Ectodermal cell (in vitro differentiated cells): ENCODE data around the gene GH1.
"Not testable (repeated sequence)": the region's sequence is repeated elsewhere in the genome, so short reads cannot be mapped to it uniquely, and the experiment has no call there.

ENCODE experiments used
- H3K27ac ChIP-seq: 2 replicates; pipeline ENCODE4 v1.7.0; 2013; ENCODE audit warnings: mild to moderate bottlenecking, low read depth, low read length; ENCODE audit not compliant: insufficient read depth, poor library complexity, severe bottlenecking
- H3K27me3 ChIP-seq: 2 replicates; pipeline ENCODE4 v1.7.0; 2013; ENCODE audit warnings: mild to moderate bottlenecking, low read length; ENCODE audit not compliant: insufficient read depth, control insufficient read depth, poor library complexity, severe bottlenecking
- H3K36me3 ChIP-seq: one replicate; pipeline ENCODE4 v1.7.0; 2013; ENCODE audit warnings: low read length; ENCODE audit not compliant: control insufficient read depth, insufficient read depth
- H3K4me1 ChIP-seq: one replicate; pipeline ENCODE4 v1.7.0; 2013; ENCODE audit warnings: low read length; ENCODE audit not compliant: control insufficient read depth, insufficient read depth
- H3K4me3 ChIP-seq: 2 replicates; pipeline ENCODE4 v1.7.0; 2013; ENCODE audit warnings: low read depth, low read length, control low read depth; ENCODE audit not compliant: insufficient read depth
- H3K9me3 ChIP-seq: 2 replicates; pipeline ENCODE4 v1.7.0; 2013; ENCODE audit warnings: mild to moderate bottlenecking, low read length, moderate library complexity; ENCODE audit not compliant: control insufficient read depth
- WGBS, 2 experiments: methylation state at CpG; one replicate each; pipeline ENCODE4 v1.1.7; 2013; ENCODE audit warnings: missing lambda C conversion rate in 2 of 2; 5-methylcytosine and 5-hydroxymethylcytosine counted together

Gene GH1

DNA sequence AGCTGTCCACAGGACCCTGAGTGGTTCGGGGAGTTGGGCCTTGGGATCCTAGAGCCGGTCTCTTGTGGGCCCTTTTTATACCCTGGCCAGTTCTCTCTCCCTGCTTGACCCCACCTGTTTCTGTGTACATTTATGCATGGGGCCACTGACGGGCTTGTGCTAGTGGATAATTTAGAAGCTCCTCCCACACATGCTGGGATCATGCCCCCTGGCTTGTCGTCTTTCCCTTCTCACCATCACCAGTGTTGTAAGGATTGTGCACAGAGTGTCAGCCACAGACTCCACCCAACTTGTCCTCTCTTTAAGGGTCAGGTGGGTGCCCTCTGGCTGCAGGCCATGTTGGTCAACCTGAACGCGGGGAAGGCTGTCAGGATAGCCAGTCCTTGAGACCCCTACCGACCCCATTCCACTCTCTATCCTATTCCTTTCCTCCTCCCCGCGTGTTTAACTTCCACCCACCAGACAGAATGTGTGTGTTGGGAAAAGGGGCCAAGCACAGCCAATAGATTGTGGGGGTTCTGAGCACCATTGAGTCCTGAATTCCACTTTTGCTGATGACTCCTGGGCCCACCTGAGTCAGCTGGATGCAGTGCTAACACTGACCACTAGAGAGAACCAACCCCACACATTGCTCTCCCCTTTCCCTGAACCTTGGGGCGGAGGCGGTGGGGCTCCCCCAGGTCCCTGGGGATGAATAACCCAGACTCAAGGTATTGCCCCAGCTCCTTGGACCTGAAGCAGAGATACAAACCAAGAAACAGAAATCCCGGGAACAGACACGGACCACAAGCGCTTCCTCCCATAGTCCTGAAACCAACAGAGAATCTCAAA lies 21.9 kb downstream of the GH1 start, which contains the start of gene CSH1:
Gene CSH1, minus strand, starts transcription at position 51 of the 831 bp plus-strand sequence. CDS start 63 bp downstream, outside the sequence.
- H3K4me3 ChIP-seq, H3K4me1 ChIP-seq, H3K27ac ChIP-seq, H3K36me3 ChIP-seq, H3K9me3 ChIP-seq, H3K27me3 ChIP-seq: not testable (repeated sequence)
- whole genome bisulfite sequencing, 2 experiments: 95 to 97% methylated on average over 3 to 9 of the region's 14 CpGs

DNA sequence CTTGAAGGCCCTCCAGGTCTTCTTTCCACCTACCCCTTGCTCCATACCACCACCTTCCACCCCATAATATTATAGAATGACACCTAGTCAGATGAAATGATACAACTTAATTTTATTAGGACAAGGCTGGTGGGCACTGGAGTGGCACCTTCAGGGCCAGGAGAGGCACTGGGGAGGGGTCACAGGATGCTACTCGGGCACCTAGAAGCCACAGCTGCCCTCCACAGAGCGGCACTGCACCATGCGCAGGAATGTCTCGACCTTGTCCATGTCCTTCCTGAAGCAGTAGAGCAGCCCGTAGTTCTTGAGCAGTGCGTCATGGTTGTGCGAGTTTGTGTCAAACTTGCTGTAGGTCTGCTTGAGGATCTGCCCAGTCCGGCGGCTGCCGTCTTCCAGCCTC lies 23.8 kb downstream of the GH1 start:
- not testable (repeated sequence) for H3K9me3 ChIP-seq, H3K27me3 ChIP-seq, H3K27ac ChIP-seq, H3K4me3 ChIP-seq, H3K4me1 ChIP-seq, H3K36me3 ChIP-seq
- WGBS, 2 experiments: 88 to 98% methylated on average over 3 to 8 of the region's 10 CpGs

DNA sequence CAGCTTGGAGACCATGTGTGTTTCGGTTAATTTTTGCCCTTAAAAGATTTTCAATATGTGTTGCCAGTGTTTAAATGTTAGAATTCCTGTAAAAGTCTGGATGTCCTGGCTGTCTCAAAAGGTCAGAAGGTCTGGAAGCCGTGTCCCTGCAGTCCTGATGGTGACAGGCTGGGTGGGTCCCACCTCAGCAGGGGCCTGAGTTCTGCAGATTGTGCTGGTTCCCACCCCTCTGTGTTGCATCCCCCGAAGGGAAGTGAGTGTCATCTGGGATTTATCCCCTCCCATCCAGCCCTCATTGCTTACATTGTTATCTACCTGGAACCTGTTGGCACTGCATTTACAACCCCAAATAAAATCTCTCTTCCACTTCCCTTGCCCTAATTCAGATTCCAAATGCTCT lies 24.6 kb downstream of the GH1 start:
- 78 to 79% methylated on average over 3 of the region's 3 CpGs for WGBS, 2 experiments
- H3K27ac ChIP-seq, H3K9me3 ChIP-seq, H3K4me1 ChIP-seq, H3K36me3 ChIP-seq, H3K27me3 ChIP-seq, H3K4me3 ChIP-seq: not testable (repeated sequence)

DNA sequence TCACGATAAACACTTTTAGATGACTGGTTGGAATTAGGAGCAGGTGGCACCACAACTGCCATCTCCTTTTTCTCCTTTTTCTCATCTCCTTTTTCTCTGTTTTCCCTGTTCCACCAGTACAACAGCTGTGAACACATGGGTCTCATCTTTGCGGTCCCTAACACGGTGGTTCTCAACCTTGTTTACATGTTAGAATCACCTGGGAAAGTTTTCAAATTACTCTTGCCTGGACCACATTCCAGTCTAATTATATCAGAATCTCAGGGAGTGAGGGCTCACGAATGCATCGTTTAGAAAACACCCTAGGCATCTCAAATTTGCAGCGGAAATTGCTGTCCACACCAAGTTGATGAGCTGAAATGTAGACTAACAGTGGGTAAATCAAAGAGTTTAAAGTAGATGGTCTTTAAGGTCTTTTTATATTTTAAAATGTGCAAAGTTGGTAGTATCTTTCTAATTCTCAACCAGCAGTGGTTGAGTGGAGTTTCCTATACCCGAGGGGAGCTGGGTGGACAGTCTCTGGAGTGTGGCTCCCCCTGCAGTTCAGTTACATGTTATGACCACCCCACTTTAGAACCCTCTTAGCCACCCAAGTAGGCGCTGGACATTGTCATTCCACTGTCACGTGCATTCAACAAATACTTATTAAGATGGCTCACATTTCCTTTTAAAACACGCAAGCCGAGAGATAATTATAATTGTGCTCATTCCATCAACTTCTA lies 26.2 kb downstream of the GH1 start:
- H3K4me3 ChIP-seq, H3K4me1 ChIP-seq, H3K9me3 ChIP-seq, H3K27me3 ChIP-seq, H3K36me3 ChIP-seq, H3K27ac ChIP-seq: not testable (repeated sequence)
- 80 to 87% methylated on average over 7 of the region's 11 CpGs for WGBS, 2 experiments

DNA sequence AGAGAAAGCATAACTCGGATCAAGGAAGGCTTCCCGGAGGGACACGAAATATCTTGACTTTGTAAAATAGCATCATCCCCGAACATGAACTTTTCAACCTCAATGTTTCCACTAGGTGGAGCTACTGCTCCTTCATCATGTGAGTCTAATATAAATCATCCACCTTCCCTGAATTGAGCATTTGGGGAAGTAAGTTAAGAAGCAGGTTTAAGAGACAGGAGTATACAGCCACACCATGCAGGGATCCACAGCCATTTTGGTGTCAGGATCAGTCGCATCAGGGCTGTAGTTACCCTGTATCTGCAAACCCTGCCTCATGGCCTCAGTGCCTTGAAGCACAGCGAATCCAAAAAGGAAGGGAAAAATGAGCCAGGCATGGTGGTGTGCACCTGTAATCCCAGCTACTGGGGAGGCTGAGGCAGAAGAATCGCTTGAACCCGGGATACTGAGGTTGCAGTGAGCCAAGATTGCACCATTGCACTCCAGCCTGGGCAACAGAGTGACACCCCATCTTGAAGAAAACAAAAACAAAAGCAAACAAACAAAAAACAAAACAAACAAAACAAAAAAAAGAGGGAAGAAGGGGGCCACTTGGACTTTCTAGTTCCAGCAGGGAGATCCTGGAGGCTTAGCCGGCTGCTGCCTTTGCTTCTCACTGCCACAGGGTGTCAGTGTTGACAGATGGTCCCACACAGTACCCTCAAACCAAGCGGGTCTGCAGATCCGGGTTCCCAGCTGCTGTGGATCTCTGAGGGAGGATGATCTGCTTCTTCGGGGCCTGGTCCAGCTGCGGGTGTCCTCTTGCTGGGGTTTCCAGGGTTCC lies 29.4 kb downstream of the GH1 start:
- 58 to 68% methylated on average over 13 of the region's 13 CpGs for WGBS, 2 experiments
- H3K4me3 ChIP-seq, H3K9me3 ChIP-seq, H3K27ac ChIP-seq, H3K27me3 ChIP-seq, H3K36me3 ChIP-seq, H3K4me1 ChIP-seq: not testable (repeated sequence)

DNA sequence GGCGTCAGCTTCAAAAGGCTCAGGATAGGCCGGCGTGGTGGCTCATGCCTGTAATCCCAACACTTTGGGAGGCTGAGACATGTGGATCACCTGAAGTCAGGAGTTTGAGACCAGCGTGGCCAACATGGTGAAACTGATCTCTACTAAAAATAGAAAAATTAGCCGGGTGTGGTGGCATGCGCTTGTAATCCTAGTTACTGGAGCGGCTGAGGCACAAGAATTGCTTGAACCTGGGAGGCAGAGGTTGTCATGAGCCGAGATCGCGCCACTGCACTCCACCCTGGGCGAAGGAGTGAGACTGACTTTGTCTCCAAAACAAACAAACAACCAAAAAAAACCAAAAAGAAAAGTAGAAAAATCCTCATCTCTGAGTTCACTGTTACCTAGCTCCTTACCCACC lies 33.5 kb downstream of the GH1 start:
- not testable (repeated sequence) for H3K4me3 ChIP-seq, H3K27ac ChIP-seq, H3K36me3 ChIP-seq, H3K4me1 ChIP-seq, H3K27me3 ChIP-seq, H3K9me3 ChIP-seq
- WGBS, 2 experiments: 88 to 94% methylated on average over 9 to 11 of the region's 11 CpGs

DNA sequence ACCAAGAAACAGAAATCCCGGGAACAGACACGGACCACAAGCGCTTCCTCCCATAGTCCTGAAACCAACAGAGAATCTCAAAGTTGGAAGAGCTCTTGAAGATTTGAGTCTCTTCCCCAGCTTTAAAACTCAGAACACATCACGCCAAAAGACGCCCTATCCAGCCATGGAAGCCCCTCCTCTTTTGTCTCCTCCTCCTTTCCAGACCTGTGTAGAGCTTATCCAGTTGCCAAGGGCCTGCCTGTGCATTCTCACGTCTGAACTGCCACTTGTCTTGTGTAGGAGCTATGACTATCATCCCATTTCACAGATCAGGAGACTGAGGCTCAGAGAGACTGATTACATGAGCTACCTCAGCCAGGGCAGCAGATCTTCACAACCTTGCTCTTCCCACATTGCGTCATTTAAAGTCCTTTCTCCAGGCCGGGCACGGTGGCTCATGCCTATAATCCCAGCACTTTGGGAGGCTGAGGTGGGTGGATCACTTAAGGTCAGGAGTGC lies 36.0 kb downstream of the GH1 start:
- H3K4me3 ChIP-seq, H3K4me1 ChIP-seq, H3K27ac ChIP-seq, H3K36me3 ChIP-seq, H3K9me3 ChIP-seq, H3K27me3 ChIP-seq: not testable (repeated sequence)
- WGBS, 2 experiments: 88 to 90% methylated on average over 9 of the region's 9 CpGs

DNA sequence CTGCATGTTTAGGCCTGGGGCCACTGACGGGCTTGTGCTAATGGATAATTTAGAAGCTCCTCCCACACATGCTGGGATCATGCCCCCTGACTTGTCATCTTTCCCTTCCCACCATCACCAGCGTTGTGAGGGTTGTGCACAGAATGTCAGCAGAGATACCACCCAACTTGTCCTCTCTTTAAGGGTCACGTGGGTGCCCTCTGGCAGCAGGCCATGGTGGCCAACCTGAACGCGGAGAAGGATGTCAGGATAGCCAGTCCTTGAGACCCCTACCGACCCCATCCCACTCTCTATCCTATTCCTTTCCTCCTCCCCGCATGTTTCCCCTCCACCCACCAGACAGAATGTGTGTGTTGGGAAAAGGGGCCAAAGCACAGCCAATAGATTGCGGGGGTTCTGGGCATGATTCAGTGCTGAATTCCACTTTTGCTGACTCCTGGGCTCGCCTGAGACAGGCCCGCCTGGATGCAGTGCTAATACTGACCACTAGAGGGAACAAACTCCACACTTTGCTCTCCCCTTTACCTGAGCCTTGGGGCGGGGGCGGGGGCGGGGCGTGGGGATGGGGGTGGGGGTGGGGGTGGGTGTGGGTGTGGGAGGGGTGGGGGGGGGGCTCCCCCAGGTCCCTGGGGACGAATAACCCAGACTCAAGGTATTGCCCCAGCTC lies 36.6 kb downstream of the GH1 start, which contains the start of gene GH2:
Gene GH2, minus strand, starts transcription at position 10 of the 667 bp plus-strand sequence. CDS start 143 bp downstream, outside the sequence.
- H3K27ac ChIP-seq: no peak within 1 kb of the TSS
- no peak within 1 kb of the TSS for H3K4me3 ChIP-seq
- H3K9me3 ChIP-seq: no peaks in the 10 kb centered on the region
- no peaks in the 10 kb centered on the region for H3K27me3 ChIP-seq
- WGBS, 2 experiments: 65 to 66% methylated on average over 10 to 11 of the region's 15 CpGs
- no peaks in the 10 kb centered on the region for H3K36me3 ChIP-seq
- no peaks in the 10 kb centered on the region for H3K4me1 ChIP-seq

DNA sequence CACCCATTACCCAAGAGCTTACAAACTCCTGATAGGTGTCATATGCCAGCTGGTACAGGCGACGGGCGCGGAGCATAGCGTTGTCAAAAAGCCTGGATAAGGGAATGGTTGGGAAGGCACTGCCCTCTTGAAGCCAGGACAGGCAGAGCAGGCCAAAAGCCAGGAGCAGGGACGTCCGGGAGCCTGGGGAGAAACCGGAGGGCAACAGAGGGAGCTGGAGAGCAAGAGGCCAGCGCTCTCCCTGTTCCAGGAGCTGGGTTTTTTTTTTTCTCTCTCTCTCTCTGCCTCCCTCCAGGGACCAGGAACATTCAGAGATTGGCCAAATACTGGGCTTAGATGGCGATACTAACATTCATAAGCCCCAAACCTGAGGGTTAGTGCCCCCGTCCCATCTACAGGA lies 37.3 kb downstream of the GH1 start:
- not testable (repeated sequence) for H3K4me1 ChIP-seq, H3K9me3 ChIP-seq, H3K27me3 ChIP-seq, H3K4me3 ChIP-seq, H3K27ac ChIP-seq, H3K36me3 ChIP-seq
- 49 to 50% methylated on average over 11 of the region's 11 CpGs for WGBS, 2 experiments
